HepG2 (cell line): ENCODE measurements around the gene STAG3. TPM values are rescaled to one million over a fixed set of nuclear protein-coding genes. Genes with fewer than 3 reads are reported as not detected.
A peak's percentile ranks its signal among the peaks of the same experiment; 100 is the strongest.

ENCODE experiments used
- AGO2 ChIP-seq: fragments of 200-400 bp; formaldehyde crosslinking; optimal IDR thresholded peaks from 2 replicates; pipeline ENCODE3; 2017; ENCODE audit warnings: mild to moderate bottlenecking, low read depth, low read length, moderate library complexity
- HNF4A ChIP-seq: sonication (generic); formaldehyde crosslinking; IDR thresholded peaks from 2 replicates; pipeline ENCODE4 v1.4.0; 2020; ENCODE audit warnings: missing genetic modification reagents
- RCOR2 ChIP-seq: IDR thresholded peaks from 2 replicates; pipeline ENCODE4 v1.6.1; 2016; ENCODE audit warnings: missing biosample characterization, missing genetic modification reagents
- SRSF4 ChIP-seq: fragments of 200-400 bp; formaldehyde crosslinking; IDR thresholded peaks from one replicate; pipeline ENCODE4 v1.6.1; 2018; ENCODE audit warnings: mild to moderate bottlenecking, low read depth, low read length, moderate library complexity; ENCODE audit not compliant: poor library complexity, severe bottlenecking
- SUZ12 ChIP-seq: fragments of 150-350 bp; IDR thresholded peaks from 2 replicates; pipeline ENCODE4 v1.6.1; 2014; ENCODE audit warnings: low read depth, low read length
- ZBTB1 ChIP-seq: sonication (generic); formaldehyde crosslinking; IDR thresholded peaks from 2 replicates; pipeline ENCODE4 v1.4.0; 2020; ENCODE audit warnings: missing genetic modification reagents, borderline replicate concordance
- ZFYVE20 ChIP-seq: sonication (generic); formaldehyde crosslinking; IDR thresholded peaks from 2 replicates; pipeline ENCODE4 v1.8.0; 2023; ENCODE audit warnings: low read depth, mild to moderate bottlenecking, moderate library complexity, missing genetic modification reagents, borderline replicate concordance
- ZMYM3 ChIP-seq: sonication (generic); formaldehyde crosslinking; IDR thresholded peaks from 2 replicates; pipeline ENCODE4 v1.5.1; 2020; ENCODE audit warnings: mild to moderate bottlenecking, missing genetic modification reagents
- ZNF333 ChIP-seq: sonication (generic); formaldehyde crosslinking; IDR thresholded peaks from 2 replicates; pipeline ENCODE4 v1.4.0; 2020; ENCODE audit warnings: mild to moderate bottlenecking, missing genetic modification reagents, borderline replicate concordance
- ZNF557 ChIP-seq: sonication (generic); formaldehyde crosslinking; IDR thresholded peaks from 2 replicates; pipeline ENCODE4 v1.4.0; 2020; ENCODE audit warnings: missing genetic modification reagents
- ZNF572 ChIP-seq: sonication (generic); formaldehyde crosslinking; IDR thresholded peaks from 2 replicates; pipeline ENCODE4 v1.5.1; 2020; ENCODE audit warnings: mild to moderate bottlenecking, missing genetic modification reagents
- polyA plus RNA-seq, 8 experiments: library from polyadenylated mRNA; depleted of rRNA in 3 of 8; stranded (reverse) in 7 of 8; unstranded in 1 of 8; fragments of >200 nt; fragmentation: Illumina TruSeq in 4 of 8; extraction: Trizol in 4 of 8; gene quantifications; 2 replicates each; pipeline versions ENCODE4 v1.2.1 to v1.2.3, GENCODE V29; 2011 to 2016; ENCODE audit warnings: low read depth in 4 of 8, missing spikeins in 1 of 8, mixed read lengths in 1 of 8; ENCODE audit not compliant: insufficient read depth in 1 of 8
- total RNA-seq, 5 experiments: library from RNA; depleted of rRNA; stranded (reverse); fragments of >200 nt; fragmentation: Illumina TruSeq; extraction: Trizol; gene quantifications; 2 replicates each; pipeline ENCODE4 v1.2.3, GENCODE V29; 2016; ENCODE audit warnings: low read depth in 1 of 5
- TF ChIP-seq, protein P1 (sequence below): sonication (generic); formaldehyde crosslinking; IDR thresholded peaks from 2 replicates; pipeline ENCODE4 v1.8.1; 2023; ENCODE audit warnings: mild to moderate bottlenecking, moderate library complexity, missing genetic modification reagents
- TF ChIP-seq, protein P2 (sequence below): sonication (generic); formaldehyde crosslinking; IDR thresholded peaks from 2 replicates; pipeline ENCODE4 v1.4.0; 2020; ENCODE audit warnings: missing genetic modification reagents
- TF ChIP-seq, protein P3 (sequence below): sonication (generic); formaldehyde crosslinking; IDR thresholded peaks from 2 replicates; pipeline ENCODE4 v1.4.0; 2020; ENCODE audit warnings: missing genetic modification reagents, borderline replicate concordance
- TF ChIP-seq, protein P4 (sequence below), 2 experiments: IDR thresholded peaks; 2 replicates each; pipeline ENCODE4 v1.6.1; 2011 to 2012; ENCODE audit warnings: low read length in 2 of 2, borderline replicate concordance in 1 of 2, low read depth in 1 of 2, mild to moderate bottlenecking in 1 of 2, moderate library complexity in 1 of 2
- TF ChIP-seq, protein P5 (sequence below): IDR thresholded peaks from 2 replicates; pipeline ENCODE4 v1.6.1; 2016
- TF ChIP-seq, protein P6 (sequence below): IDR thresholded peaks from 2 replicates; pipeline ENCODE4 v1.6.1; 2016; ENCODE audit warnings: missing compliant biosample characterization, missing genetic modification reagents, borderline replicate concordance

The STAG3 gene
- total and polyA plus RNA-seq, 2 of the 13 experiments (the other 11 are each of a cell fraction or from before 2014, with no cell fraction given) = 0.09 to 0.33 TPM

DNA sequence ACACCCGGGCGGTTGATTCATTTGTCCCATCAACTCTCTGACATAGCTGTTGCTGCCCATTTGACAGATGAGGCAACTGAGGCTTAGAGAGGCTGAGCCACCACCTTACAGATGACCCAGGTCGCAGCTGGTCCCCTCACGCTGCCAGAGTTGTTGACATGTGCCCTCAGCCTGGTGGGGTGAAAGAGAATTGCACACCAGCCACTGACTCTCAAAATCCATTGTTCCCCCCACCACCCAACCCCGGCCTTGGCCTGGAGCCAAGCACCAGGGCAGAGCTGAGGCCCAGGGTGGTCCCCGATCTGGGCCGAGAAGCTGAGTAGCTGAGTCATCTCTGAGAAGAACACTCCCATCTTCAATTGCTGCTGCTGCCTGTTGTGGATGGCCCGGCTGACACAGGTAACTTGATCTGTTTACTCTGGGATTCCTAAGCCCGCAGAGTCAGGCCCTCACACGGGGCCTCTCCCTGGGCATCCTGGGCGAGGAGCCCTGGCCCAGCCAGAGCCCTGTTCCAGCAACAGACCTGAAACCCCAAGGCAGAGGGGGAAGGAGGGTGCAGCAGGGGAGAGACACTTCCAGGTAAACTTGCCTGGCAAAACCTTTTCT is 69.5 kb downstream of the STAG3 start (continued):
- TF ChIP-seq AGO2 (no peak), ZBTB1 (CRISPR knock-in tag) (no peak), HNF4A (CRISPR knock-in tag) (no peak; the same call in 1 of the 2 replicates), SRSF4 (no peak), ZNF333 (CRISPR knock-in tag) (no peak), SUZ12 (no peak), ZNF557 (no peak), ZMYM3 (CRISPR knock-in tag) (peak; percentile 90), ZFYVE20 (no peak), ZNF572 (no peak), RCOR2 (no peak)
- TF ChIP-seq, protein P1, sequence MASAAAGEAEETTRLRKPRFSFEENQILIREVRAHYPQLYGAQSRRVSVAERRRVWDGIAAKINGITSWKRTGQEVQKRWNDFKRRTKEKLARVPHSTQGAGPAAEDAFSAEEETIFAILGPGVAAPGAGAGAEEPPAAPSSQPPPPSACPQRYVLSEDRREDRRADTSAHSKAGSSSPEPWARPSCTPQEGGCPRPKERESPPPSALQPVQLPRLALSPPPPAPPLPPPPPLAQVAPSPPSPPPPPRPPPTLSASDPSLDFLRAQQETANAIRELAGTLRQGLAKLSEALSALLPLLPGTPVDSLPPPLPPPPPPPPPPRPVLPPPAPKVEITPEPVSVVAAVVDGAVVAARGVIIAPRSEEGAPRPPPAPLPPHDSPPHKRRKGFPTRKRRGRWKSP (CRISPR knock-in tag) = no peak
- TF ChIP-seq, protein P2, sequence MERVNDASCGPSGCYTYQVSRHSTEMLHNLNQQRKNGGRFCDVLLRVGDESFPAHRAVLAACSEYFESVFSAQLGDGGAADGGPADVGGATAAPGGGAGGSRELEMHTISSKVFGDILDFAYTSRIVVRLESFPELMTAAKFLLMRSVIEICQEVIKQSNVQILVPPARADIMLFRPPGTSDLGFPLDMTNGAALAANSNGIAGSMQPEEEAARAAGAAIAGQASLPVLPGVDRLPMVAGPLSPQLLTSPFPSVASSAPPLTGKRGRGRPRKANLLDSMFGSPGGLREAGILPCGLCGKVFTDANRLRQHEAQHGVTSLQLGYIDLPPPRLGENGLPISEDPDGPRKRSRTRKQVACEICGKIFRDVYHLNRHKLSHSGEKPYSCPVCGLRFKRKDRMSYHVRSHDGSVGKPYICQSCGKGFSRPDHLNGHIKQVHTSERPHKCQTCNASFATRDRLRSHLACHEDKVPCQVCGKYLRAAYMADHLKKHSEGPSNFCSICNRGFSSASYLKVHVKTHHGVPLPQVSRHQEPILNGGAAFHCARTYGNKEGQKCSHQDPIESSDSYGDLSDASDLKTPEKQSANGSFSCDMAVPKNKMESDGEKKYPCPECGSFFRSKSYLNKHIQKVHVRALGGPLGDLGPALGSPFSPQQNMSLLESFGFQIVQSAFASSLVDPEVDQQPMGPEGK (CRISPR knock-in tag) = peak; percentile 73
- TF ChIP-seq, protein P3, sequence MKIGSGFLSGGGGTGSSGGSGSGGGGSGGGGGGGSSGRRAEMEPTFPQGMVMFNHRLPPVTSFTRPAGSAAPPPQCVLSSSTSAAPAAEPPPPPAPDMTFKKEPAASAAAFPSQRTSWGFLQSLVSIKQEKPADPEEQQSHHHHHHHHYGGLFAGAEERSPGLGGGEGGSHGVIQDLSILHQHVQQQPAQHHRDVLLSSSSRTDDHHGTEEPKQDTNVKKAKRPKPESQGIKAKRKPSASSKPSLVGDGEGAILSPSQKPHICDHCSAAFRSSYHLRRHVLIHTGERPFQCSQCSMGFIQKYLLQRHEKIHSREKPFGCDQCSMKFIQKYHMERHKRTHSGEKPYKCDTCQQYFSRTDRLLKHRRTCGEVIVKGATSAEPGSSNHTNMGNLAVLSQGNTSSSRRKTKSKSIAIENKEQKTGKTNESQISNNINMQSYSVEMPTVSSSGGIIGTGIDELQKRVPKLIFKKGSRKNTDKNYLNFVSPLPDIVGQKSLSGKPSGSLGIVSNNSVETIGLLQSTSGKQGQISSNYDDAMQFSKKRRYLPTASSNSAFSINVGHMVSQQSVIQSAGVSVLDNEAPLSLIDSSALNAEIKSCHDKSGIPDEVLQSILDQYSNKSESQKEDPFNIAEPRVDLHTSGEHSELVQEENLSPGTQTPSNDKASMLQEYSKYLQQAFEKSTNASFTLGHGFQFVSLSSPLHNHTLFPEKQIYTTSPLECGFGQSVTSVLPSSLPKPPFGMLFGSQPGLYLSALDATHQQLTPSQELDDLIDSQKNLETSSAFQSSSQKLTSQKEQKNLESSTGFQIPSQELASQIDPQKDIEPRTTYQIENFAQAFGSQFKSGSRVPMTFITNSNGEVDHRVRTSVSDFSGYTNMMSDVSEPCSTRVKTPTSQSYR (CRISPR knock-in tag) = no peak
- TF ChIP-seq, protein P4, sequence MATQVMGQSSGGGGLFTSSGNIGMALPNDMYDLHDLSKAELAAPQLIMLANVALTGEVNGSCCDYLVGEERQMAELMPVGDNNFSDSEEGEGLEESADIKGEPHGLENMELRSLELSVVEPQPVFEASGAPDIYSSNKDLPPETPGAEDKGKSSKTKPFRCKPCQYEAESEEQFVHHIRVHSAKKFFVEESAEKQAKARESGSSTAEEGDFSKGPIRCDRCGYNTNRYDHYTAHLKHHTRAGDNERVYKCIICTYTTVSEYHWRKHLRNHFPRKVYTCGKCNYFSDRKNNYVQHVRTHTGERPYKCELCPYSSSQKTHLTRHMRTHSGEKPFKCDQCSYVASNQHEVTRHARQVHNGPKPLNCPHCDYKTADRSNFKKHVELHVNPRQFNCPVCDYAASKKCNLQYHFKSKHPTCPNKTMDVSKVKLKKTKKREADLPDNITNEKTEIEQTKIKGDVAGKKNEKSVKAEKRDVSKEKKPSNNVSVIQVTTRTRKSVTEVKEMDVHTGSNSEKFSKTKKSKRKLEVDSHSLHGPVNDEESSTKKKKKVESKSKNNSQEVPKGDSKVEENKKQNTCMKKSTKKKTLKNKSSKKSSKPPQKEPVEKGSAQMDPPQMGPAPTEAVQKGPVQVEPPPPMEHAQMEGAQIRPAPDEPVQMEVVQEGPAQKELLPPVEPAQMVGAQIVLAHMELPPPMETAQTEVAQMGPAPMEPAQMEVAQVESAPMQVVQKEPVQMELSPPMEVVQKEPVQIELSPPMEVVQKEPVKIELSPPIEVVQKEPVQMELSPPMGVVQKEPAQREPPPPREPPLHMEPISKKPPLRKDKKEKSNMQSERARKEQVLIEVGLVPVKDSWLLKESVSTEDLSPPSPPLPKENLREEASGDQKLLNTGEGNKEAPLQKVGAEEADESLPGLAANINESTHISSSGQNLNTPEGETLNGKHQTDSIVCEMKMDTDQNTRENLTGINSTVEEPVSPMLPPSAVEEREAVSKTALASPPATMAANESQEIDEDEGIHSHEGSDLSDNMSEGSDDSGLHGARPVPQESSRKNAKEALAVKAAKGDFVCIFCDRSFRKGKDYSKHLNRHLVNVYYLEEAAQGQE (IDR thresholded peaks at IDR 0.05; ENCODE audit: borderline replicate concordance in 1 of 2, low read depth in 1 of 2, low read length in 2 of 2) = no peak
- TF ChIP-seq, protein P5, sequence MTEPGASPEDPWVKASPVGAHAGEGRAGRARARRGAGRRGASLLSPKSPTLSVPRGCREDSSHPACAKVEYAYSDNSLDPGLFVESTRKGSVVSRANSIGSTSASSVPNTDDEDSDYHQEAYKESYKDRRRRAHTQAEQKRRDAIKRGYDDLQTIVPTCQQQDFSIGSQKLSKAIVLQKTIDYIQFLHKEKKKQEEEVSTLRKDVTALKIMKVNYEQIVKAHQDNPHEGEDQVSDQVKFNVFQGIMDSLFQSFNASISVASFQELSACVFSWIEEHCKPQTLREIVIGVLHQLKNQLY = 0 out of 2 replicates have a peak, but pooled peaks have one; percentile 25
- TF ChIP-seq, protein P6, sequence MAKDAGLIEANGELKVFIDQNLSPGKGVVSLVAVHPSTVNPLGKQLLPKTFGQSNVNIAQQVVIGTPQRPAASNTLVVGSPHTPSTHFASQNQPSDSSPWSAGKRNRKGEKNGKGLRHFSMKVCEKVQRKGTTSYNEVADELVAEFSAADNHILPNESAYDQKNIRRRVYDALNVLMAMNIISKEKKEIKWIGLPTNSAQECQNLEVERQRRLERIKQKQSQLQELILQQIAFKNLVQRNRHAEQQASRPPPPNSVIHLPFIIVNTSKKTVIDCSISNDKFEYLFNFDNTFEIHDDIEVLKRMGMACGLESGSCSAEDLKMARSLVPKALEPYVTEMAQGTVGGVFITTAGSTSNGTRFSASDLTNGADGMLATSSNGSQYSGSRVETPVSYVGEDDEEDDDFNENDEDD (CRISPR knock-in tag) = no peak
